SU-DHL-6 (cell line): ENCODE results near the gene SERPINA3.

ENCODE experiments used
- CTCF ChIP-seq: fragments of 200-600 bp; sonication (generic); IDR thresholded peaks from one replicate; pipeline ENCODE4 v1.5.1; 2017; ENCODE audit warnings: antibody characterized with exemption, mild to moderate bottlenecking, low read length, moderate library complexity; ENCODE audit not compliant: insufficient read depth, poor library complexity, severe bottlenecking
- EZH2phosphoT487 ChIP-seq: fragments of 200-600 bp; sonication (generic), shearing (Covaris generic); conservative IDR thresholded peaks from 2 replicates; pipeline ENCODE4 v1.6.1; 2018; ENCODE audit warnings: mild to moderate bottlenecking, antibody characterized with exemption, low read length, moderate library complexity, mixed read lengths

- TF ChIP-seq EZH2phosphoT487 (no peak), CTCF (no peak)
Observed at GRCh38 chr14:94569381-94570001, 42.7 kb upstream of the SERPINA3 start.
